ENCODE data around the gene CEP44. TPM values are rescaled to one million over a fixed set of nuclear protein-coding genes. Genes with fewer than 3 reads are reported as not detected.

The CEP44 gene
- total RNA-seq, 1 experiment from 2014 or later, result 11.5 TPM

DNA sequence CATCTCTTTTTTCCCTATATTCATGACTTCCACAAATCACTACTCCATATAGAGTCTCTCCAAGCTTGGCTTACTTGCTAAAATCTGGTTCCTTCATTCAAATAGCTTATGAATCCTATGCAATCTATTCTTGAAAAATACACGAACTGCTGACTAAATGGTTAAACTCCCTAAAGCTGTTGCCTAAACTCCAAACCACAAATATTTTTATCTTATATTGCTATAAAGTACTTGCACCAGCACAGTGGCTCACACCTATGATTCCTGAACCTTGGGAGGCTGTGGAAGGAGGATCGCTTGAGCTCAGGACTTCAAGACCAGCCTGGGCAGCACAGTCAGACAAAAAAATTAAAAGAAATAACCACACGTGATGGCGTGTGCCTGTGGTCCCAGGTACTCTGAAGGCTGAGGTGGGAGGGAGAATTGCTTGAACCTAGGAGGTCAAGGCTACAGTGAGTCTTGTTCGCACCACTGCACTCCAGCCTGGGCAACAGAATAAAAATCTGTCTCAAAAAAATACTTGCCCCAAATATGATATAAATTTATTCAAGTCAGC is 2.5 kb upstream of the CEP44 start:
- no peak for ATAC-seq
- Histone ChIP-seq H3K9ac (ENCODE audit: low read length) (no peak overlapping the region), H3K27ac (ENCODE audit: low read depth, low read length) (no peak overlapping the region), H4K20me1 (ENCODE audit: insufficient read depth) (no peaks in the 10 kb centered on the region), H3K4me3 (replicated peaks in 1 of 2; ENCODE audit: low read depth in 1 of 2, low read length in 2 of 2) (no peak overlapping the region), H3K4me1 (ENCODE audit: control insufficient read depth in 1 of 2, insufficient read depth in 2 of 2, low read length in 2 of 2) (peaks cover 0 to 13% of the 10 kb centered on the region in 2 experiments; a peak in 2 of 4 replicates), H3K79me2 (ENCODE audit: insufficient read depth, low read length) (peaks cover 30% of the 10 kb centered on the region), H3K9me2 (ENCODE audit: insufficient read depth) (no peaks in the 10 kb centered on the region), H3K9me3 (ENCODE audit: control insufficient read depth in 1 of 2, insufficient read depth in 1 of 2, low read depth in 1 of 2, low read length in 2 of 2) (no peaks in the 10 kb centered on the region), H3K27me3 (ENCODE audit: insufficient read depth, low read length) (no peaks in the 10 kb centered on the region), H3K4me2 (ENCODE audit: low read length) (no peak overlapping the region), H3K36me3 (ENCODE audit: control insufficient read depth in 1 of 2, insufficient read depth in 2 of 2, low read length in 2 of 2) (no peaks in the 10 kb centered on the region), H2AFZ (ENCODE audit: low read depth, low read length, poor library complexity, severe bottlenecking) (no peak overlapping the region)
- TF ChIP-seq TCF7L2 (IDR thresholded peaks at IDR 0.05; ENCODE audit: borderline replicate concordance, extremely low read depth, insufficient read depth, insufficient read length) (no peak), ELF1 (IDR thresholded peaks at IDR 0.05; ENCODE audit: borderline replicate concordance, low read depth) (no peak), EZH2phosphoT487 (IDR thresholded peaks at IDR 0.05; ENCODE audit: borderline replicate concordance) (no peak), JUND (IDR thresholded peaks at IDR 0.05) (no peak), CEBPB (IDR thresholded peaks at IDR 0.05; ENCODE audit: low read depth) (no peak), SRF (IDR thresholded peaks at IDR 0.05; ENCODE audit: low read depth) (no peak), SIN3A (IDR thresholded peaks at IDR 0.05; ENCODE audit: low read depth) (no peak), YY1 (IDR thresholded peaks at IDR 0.05; ENCODE audit: extremely low read depth, insufficient replicate concordance, low read depth, low read length) (no peak), ZFX (IDR thresholded peaks at IDR 0.05) (no peak), POLR2AphosphoS5 (IDR thresholded peaks at IDR 0.05; ENCODE audit: low read depth, low read length) (no peak), EGR1 (IDR thresholded peaks at IDR 0.05; ENCODE audit: low read depth) (no peak)
- TF ChIP-seq, protein P1, sequence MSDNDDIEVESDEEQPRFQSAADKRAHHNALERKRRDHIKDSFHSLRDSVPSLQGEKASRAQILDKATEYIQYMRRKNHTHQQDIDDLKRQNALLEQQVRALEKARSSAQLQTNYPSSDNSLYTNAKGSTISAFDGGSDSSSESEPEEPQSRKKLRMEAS (IDR thresholded peaks at IDR 0.05), result no peak
- TF ChIP-seq, protein P2, sequence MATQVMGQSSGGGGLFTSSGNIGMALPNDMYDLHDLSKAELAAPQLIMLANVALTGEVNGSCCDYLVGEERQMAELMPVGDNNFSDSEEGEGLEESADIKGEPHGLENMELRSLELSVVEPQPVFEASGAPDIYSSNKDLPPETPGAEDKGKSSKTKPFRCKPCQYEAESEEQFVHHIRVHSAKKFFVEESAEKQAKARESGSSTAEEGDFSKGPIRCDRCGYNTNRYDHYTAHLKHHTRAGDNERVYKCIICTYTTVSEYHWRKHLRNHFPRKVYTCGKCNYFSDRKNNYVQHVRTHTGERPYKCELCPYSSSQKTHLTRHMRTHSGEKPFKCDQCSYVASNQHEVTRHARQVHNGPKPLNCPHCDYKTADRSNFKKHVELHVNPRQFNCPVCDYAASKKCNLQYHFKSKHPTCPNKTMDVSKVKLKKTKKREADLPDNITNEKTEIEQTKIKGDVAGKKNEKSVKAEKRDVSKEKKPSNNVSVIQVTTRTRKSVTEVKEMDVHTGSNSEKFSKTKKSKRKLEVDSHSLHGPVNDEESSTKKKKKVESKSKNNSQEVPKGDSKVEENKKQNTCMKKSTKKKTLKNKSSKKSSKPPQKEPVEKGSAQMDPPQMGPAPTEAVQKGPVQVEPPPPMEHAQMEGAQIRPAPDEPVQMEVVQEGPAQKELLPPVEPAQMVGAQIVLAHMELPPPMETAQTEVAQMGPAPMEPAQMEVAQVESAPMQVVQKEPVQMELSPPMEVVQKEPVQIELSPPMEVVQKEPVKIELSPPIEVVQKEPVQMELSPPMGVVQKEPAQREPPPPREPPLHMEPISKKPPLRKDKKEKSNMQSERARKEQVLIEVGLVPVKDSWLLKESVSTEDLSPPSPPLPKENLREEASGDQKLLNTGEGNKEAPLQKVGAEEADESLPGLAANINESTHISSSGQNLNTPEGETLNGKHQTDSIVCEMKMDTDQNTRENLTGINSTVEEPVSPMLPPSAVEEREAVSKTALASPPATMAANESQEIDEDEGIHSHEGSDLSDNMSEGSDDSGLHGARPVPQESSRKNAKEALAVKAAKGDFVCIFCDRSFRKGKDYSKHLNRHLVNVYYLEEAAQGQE (IDR thresholded peaks at IDR 0.05; ENCODE audit: low read depth), result no peak
- TF ChIP-seq, protein P3, sequence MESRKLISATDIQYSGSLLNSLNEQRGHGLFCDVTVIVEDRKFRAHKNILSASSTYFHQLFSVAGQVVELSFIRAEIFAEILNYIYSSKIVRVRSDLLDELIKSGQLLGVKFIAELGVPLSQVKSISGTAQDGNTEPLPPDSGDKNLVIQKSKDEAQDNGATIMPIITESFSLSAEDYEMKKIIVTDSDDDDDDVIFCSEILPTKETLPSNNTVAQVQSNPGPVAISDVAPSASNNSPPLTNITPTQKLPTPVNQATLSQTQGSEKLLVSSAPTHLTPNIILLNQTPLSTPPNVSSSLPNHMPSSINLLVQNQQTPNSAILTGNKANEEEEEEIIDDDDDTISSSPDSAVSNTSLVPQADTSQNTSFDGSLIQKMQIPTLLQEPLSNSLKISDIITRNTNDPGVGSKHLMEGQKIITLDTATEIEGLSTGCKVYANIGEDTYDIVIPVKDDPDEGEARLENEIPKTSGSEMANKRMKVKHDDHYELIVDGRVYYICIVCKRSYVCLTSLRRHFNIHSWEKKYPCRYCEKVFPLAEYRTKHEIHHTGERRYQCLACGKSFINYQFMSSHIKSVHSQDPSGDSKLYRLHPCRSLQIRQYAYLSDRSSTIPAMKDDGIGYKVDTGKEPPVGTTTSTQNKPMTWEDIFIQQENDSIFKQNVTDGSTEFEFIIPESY (IDR thresholded peaks at IDR 0.05; ENCODE audit: extremely low read depth, insufficient replicate concordance, low read length), result no peak
- ChIA-PET RAD21 (ENCODE audit: low non-redundant PET in 1 of 2, low total read pairs in 2 of 2, uncharacterized antibody in 2 of 2, unreplicated experiment in 2 of 2) (no interaction called here), CTCF (no interaction called here), POLR2A (no interaction called here)
- no peak for DNase-seq (ENCODE audit: low read depth, low spot score)
- no TSS peak for BruUV-seq (replicated peaks)
- intact Hi-C loops (cut with micrococcal nuclease), result no loop called here
